ENCODE measurements around the gene ESF1. TPM values are rescaled to one million over a fixed set of nuclear protein-coding genes. Genes with fewer than 3 reads are reported as not detected.

ESF1 gene
- total RNA-seq, 1 experiment from 2014 or later: 36.9 TPM

DNA sequence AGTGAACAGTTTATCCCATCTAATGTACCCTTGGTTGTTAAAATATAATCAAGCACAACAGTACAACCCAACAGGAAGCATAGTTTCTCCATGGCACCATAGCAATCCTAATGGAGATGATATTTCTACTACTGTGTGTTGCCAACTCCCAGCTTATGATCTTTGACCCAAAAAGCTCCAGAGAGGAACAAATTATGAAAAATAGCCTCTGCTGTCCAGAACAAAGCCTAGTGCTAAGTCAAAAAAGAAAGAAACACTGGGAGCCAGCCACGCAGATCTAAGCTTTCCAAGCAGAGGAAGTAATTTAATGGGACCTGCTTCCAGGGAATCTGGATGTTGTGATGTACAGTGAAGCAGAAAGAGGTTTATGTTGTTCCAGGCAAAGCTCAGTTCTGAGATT is 93.8 kb downstream of the ESF1 start:
- Histone ChIP-seq H2BK20ac (ENCODE audit: low read depth, low read length, poor library complexity, severe bottlenecking) (no peak overlapping the region), H3K27ac (ENCODE audit: insufficient read length, low read depth, low read length) (no peak overlapping the region), H2BK12ac (ENCODE audit: insufficient read length, low read depth, low read length) (no peak overlapping the region), H3K27me3 (ENCODE audit: insufficient read depth, low read length) (no peaks in the 10 kb centered on the region), H3K79me1 (ENCODE audit: insufficient read depth, low read depth, low read length, poor library complexity, severe bottlenecking) (no peaks in the 10 kb centered on the region), H3K14ac (ENCODE audit: insufficient read depth, low read length) (no peak overlapping the region), H3K4me2 (ENCODE audit: insufficient read depth, insufficient read length, low read length) (no peak overlapping the region), H4K5ac (ENCODE audit: insufficient read length, low read depth, low read length) (no peak overlapping the region), H4K8ac (replicated peaks; ENCODE audit: insufficient read length, low read depth, low read length) (no peak overlapping the region), H3K4me1 (ENCODE audit: insufficient read depth, low read length) (no peaks in the 10 kb centered on the region), H3K56ac (ENCODE audit: insufficient read length, low read depth, low read length) (no peak overlapping the region), H2BK5ac (ENCODE audit: insufficient read length, low read length) (no peak overlapping the region), H3K4ac (ENCODE audit: low read depth, low read length) (no peak overlapping the region), H4K20me1 (ENCODE audit: control insufficient read depth, insufficient read depth, insufficient read length) (no peaks in the 10 kb centered on the region), H4K91ac (ENCODE audit: insufficient read length, low read depth, low read length) (no peak overlapping the region), H3K79me2 (ENCODE audit: insufficient read depth, low read length) (no peaks in the 10 kb centered on the region), H3K23me2 (ENCODE audit: insufficient read length, low read depth, low read length, poor library complexity, severe bottlenecking) (no peaks in the 10 kb centered on the region), H3K18ac (ENCODE audit: insufficient read length, low read depth, low read length) (no peak overlapping the region), H2AK5ac (ENCODE audit: insufficient read length, low read length) (no peak overlapping the region), H2BK15ac (ENCODE audit: low read depth, low read length) (no peak overlapping the region), H2BK120ac (ENCODE audit: low read depth, low read length, poor library complexity, severe bottlenecking) (no peak overlapping the region), H3K23ac (ENCODE audit: insufficient read length, low read depth, low read length) (no peak overlapping the region), H2AFZ (ENCODE audit: low read length) (no peak overlapping the region), H3T11ph (ENCODE audit: low read length) (no peak overlapping the region), H3K9me3 (ENCODE audit: control insufficient read depth, low read depth, low read length) (no peaks in the 10 kb centered on the region), H3K9ac (ENCODE audit: extremely low read depth, insufficient read length, low read length) (no peak overlapping the region)
- WGBS (ENCODE audit: extremely low coverage, insufficient read length, low lambda C conversion rate): no CpG with 5 or more reads among the region's 1 CpG
- H3K4me1 Mint-ChIP-seq: no peaks in the 10 kb centered on the region
- H3K9me3 Mint-ChIP-seq: peaks cover 0 to 2% of the 10 kb centered on the region in 2 experiments; a peak in 1 of 5 replicates
- H3K27me3 Mint-ChIP-seq (ENCODE audit: low read depth): no peaks in the 10 kb centered on the region
- H3K27ac Mint-ChIP-seq: no peak overlapping the region
- no peak for DNase-seq
- no peak overlapping the region for H3K4me3 Mint-ChIP-seq
- no peaks in the 10 kb centered on the region; a peak in 1 of 7 replicates for H3K36me3 Mint-ChIP-seq (ENCODE audit: insufficient read depth in 1 of 3, low read depth in 3 of 3)
- TF ChIP-seq, protein P1, sequence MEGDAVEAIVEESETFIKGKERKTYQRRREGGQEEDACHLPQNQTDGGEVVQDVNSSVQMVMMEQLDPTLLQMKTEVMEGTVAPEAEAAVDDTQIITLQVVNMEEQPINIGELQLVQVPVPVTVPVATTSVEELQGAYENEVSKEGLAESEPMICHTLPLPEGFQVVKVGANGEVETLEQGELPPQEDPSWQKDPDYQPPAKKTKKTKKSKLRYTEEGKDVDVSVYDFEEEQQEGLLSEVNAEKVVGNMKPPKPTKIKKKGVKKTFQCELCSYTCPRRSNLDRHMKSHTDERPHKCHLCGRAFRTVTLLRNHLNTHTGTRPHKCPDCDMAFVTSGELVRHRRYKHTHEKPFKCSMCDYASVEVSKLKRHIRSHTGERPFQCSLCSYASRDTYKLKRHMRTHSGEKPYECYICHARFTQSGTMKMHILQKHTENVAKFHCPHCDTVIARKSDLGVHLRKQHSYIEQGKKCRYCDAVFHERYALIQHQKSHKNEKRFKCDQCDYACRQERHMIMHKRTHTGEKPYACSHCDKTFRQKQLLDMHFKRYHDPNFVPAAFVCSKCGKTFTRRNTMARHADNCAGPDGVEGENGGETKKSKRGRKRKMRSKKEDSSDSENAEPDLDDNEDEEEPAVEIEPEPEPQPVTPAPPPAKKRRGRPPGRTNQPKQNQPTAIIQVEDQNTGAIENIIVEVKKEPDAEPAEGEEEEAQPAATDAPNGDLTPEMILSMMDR (conservative IDR thresholded peaks at IDR 0.05): no peak

All from H9 (cell line).